HepG2 (cell line): Measurements from ENCODE around the gene CSKMT. TPM values are rescaled to one million over a fixed set of nuclear protein-coding genes. Genes with fewer than 3 reads are reported as not detected.

Experiments
- ATF5 ChIP-seq: sonication (generic); formaldehyde crosslinking; IDR thresholded peaks from 2 replicates; pipeline ENCODE4 v1.4.0; 2020; ENCODE audit warnings: mild to moderate bottlenecking, low read depth, missing genetic modification reagents
- ETV5 ChIP-seq: IDR thresholded peaks from 2 replicates; pipeline ENCODE4 v1.6.1; 2018; ENCODE audit warnings: missing biosample characterization, missing genetic modification reagents, inconsistent platforms, borderline replicate concordance
- GATA4 ChIP-seq: sonication (generic); IDR thresholded peaks from 2 replicates; pipeline ENCODE4 v1.6.1; 2016; ENCODE audit warnings: antibody characterized with exemption, low read depth, borderline replicate concordance
- HHEX ChIP-seq: IDR thresholded peaks from 2 replicates; pipeline ENCODE4 v1.6.1; 2016; ENCODE audit warnings: control low read depth
- PHF21A ChIP-seq: sonication (generic); formaldehyde crosslinking; IDR thresholded peaks from 2 replicates; pipeline ENCODE4 v1.5.0; 2020; ENCODE audit warnings: mild to moderate bottlenecking, missing genetic modification reagents
- RBAK ChIP-seq: sonication (generic); formaldehyde crosslinking; IDR thresholded peaks from 2 replicates; pipeline ENCODE4 v1.5.1; 2020; ENCODE audit warnings: mild to moderate bottlenecking, missing genetic modification reagents
- SSRP1 ChIP-seq: IDR thresholded peaks from 2 replicates; pipeline ENCODE4 v1.6.1; 2016; ENCODE audit warnings: control low read depth
- TCF7L2 ChIP-seq: IDR thresholded peaks from 2 replicates; pipeline ENCODE4 v1.6.1; 2011; ENCODE audit warnings: mild to moderate bottlenecking, low read depth, low read length, moderate library complexity
- ZBTB10 ChIP-seq: sonication (generic); formaldehyde crosslinking; IDR thresholded peaks from 2 replicates; pipeline ENCODE4 v1.4.0; 2020; ENCODE audit warnings: missing genetic modification reagents, borderline replicate concordance
- ZMYM2 ChIP-seq: sonication (generic); formaldehyde crosslinking; IDR thresholded peaks from 2 replicates; pipeline ENCODE4 v1.8.0; 2022; ENCODE audit warnings: mild to moderate bottlenecking, missing genetic modification reagents
- ZNF317 ChIP-seq: sonication (generic); formaldehyde crosslinking; IDR thresholded peaks from 2 replicates; pipeline ENCODE4 v1.5.0; 2020; ENCODE audit warnings: mild to moderate bottlenecking, missing genetic modification reagents
- ZNF407 ChIP-seq: sonication (generic); formaldehyde crosslinking; IDR thresholded peaks from one replicate; pipeline ENCODE4 v1.5.1; 2020; ENCODE audit warnings: mild to moderate bottlenecking, missing genetic modification reagents; ENCODE audit errors: not compliant biosample characterization
- ZNF768 ChIP-seq: sonication (generic); formaldehyde crosslinking; IDR thresholded peaks from 2 replicates; pipeline ENCODE4 v1.4.0; 2020; ENCODE audit warnings: missing genetic modification reagents
- ZNF775 ChIP-seq: sonication (generic); formaldehyde crosslinking; IDR thresholded peaks from 2 replicates; pipeline ENCODE4 v1.4.0; 2020; ENCODE audit warnings: missing genetic modification reagents, mild to moderate bottlenecking, moderate library complexity, borderline replicate concordance
- polyA plus RNA-seq, 8 experiments: library from polyadenylated mRNA; depleted of rRNA in 3 of 8; stranded (reverse) in 7 of 8; unstranded in 1 of 8; fragments of >200 nt; fragmentation: Illumina TruSeq in 4 of 8; extraction: Trizol in 4 of 8; gene quantifications; 2 replicates each; pipeline versions ENCODE4 v1.2.1 to v1.2.3, GENCODE V29; 2011 to 2016; ENCODE audit warnings: low read depth in 4 of 8, missing spikeins in 1 of 8, mixed read lengths in 1 of 8; ENCODE audit not compliant: insufficient read depth in 1 of 8
- total RNA-seq, 5 experiments: library from RNA; depleted of rRNA; stranded (reverse); fragments of >200 nt; fragmentation: Illumina TruSeq; extraction: Trizol; gene quantifications; 2 replicates each; pipeline ENCODE4 v1.2.3, GENCODE V29; 2016; ENCODE audit warnings: low read depth in 1 of 5
- TF ChIP-seq, protein P1 (sequence below): sonication (generic); formaldehyde crosslinking; IDR thresholded peaks from 2 replicates; pipeline ENCODE4 v1.5.0; 2020; ENCODE audit warnings: mild to moderate bottlenecking, missing genetic modification reagents
- TF ChIP-seq, protein P2 (sequence below): sonication (generic); formaldehyde crosslinking; IDR thresholded peaks from 2 replicates; pipeline ENCODE4 v1.5.0; 2020; ENCODE audit warnings: missing genetic modification reagents

CSKMT gene
- total and polyA plus RNA-seq, 2 of the 13 experiments (the other 11 are each of a cell fraction or from before 2014, with no cell fraction given), result 7.6 to 31.8 TPM

GRCh38 chr11:62671236-62671607, 6.1 kb downstream of the CSKMT start (continued):
- TF ChIP-seq PHF21A (CRISPR knock-in tag) (0 out of 2 replicates have a peak, but pooled peaks have one; percentile 69), RBAK (CRISPR knock-in tag) (no peak), ATF5 (CRISPR knock-in tag) (no peak), ZNF775 (CRISPR knock-in tag) (no peak), ZBTB10 (CRISPR knock-in tag) (no peak), GATA4 (no peak), ZNF768 (no peak), SSRP1 (CRISPR knock-in tag) (no peak), ETV5 (CRISPR knock-in tag) (no peak), TCF7L2 (no peak), ZMYM2 (CRISPR knock-in tag) (peak; percentile 56; the same call in 1 of the 2 replicates), ZNF317 (CRISPR knock-in tag) (peak; percentile 18; the same call in 1 of the 2 replicates), HHEX (CRISPR knock-in tag) (no peak), ZNF407 (CRISPR knock-in tag) (no peak)
- TF ChIP-seq, protein P1, sequence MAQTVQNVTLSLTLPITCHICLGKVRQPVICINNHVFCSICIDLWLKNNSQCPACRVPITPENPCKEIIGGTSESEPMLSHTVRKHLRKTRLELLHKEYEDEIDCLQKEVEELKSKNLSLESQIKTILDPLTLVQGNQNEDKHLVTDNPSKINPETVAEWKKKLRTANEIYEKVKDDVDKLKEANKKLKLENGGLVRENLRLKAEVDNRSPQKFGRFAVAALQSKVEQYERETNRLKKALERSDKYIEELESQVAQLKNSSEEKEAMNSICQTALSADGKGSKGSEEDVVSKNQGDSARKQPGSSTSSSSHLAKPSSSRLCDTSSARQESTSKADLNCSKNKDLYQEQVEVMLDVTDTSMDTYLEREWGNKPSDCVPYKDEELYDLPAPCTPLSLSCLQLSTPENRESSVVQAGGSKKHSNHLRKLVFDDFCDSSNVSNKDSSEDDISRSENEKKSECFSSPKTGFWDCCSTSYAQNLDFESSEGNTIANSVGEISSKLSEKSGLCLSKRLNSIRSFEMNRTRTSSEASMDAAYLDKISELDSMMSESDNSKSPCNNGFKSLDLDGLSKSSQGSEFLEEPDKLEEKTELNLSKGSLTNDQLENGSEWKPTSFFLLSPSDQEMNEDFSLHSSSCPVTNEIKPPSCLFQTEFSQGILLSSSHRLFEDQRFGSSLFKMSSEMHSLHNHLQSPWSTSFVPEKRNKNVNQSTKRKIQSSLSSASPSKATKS (CRISPR knock-in tag), result no peak
- TF ChIP-seq, protein P2, sequence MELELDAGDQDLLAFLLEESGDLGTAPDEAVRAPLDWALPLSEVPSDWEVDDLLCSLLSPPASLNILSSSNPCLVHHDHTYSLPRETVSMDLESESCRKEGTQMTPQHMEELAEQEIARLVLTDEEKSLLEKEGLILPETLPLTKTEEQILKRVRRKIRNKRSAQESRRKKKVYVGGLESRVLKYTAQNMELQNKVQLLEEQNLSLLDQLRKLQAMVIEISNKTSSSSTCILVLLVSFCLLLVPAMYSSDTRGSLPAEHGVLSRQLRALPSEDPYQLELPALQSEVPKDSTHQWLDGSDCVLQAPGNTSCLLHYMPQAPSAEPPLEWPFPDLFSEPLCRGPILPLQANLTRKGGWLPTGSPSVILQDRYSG (CRISPR knock-in tag), result no peak
